ENCODE data around the gene JMY. TPM values are rescaled to one million over a fixed set of nuclear protein-coding genes. Genes with fewer than 3 reads are reported as not detected.

Gene JMY
- total and polyA plus RNA-seq, 2 of the 8 experiments (the other 6 are each of a cell fraction or from before 2014, with no cell fraction given), result 2.8 to 13.9 TPM

- no peak for TF ChIP-seq CHD7 (IDR thresholded peaks at IDR 0.05; ENCODE audit: insufficient replicate concordance, low read length)
- TF ChIP-seq MAFK (IDR thresholded peaks at IDR 0.05; ENCODE audit: low read depth, low read length), result no peak
- TF ChIP-seq TAF1 (IDR thresholded peaks at IDR 0.05; ENCODE audit: low read depth, low read length), result no peak
- no peak for TF ChIP-seq CTCF (IDR thresholded peaks at IDR 0.05; ENCODE audit: control extremely low read depth in 1 of 3, insufficient read depth in 1 of 3, low read depth in 1 of 3, low read length in 3 of 3)
- no peak for TF ChIP-seq BACH1 (IDR thresholded peaks at IDR 0.05; ENCODE audit: low read length)
- no peak for TF ChIP-seq KDM1A (IDR thresholded peaks at IDR 0.05; ENCODE audit: borderline replicate concordance, low read length)
- no peak for TF ChIP-seq USF2 (IDR thresholded peaks at IDR 0.05; ENCODE audit: low read length)
Observed at GRCh38 chr5:79241535-79241979, 5.6 kb downstream of the JMY start (continued).
